ENCODE results near the gene UBA5.
A peak's percentile ranks its signal among the peaks of the same experiment; 100 is the strongest.

UBA5 gene

GRCh38 chr3:132654721-132655120 lies 5.4 kb upstream of the UBA5 start:
- no peak for DNase-seq

DNA sequence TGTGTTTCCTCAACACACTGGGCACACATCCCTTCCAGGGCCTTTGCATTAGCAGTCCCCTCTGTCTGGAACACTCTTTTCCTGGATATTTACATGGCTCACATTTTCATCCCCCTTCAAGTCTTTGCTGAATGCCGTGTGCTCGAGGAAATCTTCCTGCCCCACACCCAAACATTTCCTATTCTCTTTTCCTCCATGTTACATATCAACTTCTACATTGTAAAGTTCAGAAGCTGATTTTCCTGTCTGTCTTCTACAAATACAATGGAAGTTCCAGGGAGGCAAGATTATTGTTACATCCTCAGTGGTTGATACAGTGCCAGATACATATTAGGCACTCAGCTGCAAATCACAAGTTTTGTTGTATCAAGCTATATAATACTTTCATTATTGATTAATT lies 4.7 kb upstream of the UBA5 start:
- no peak for DNase-seq

- DNase-seq, result no peak
Measured at GRCh38 chr3:132657869-132658747, 2.0 kb upstream of the UBA5 start.

DNA sequence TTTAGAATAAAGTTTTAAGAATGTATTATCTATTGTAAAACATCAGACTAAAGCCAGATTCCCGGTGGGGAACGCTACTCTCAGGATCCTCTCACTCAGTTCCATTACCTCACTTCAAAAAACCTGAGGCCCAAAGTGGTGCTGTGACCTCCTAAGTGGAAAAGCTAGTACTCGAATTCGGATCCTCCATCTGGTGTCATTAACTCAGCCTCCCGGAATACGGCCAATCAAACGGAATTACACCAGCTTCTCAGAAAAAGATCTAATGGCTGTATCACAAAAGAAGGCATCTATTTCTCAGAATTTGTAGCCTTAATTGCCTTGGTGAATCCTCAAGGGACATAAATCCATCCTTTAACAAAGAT lies 1.1 kb upstream of the UBA5 start:
- no peak for DNase-seq

DNA sequence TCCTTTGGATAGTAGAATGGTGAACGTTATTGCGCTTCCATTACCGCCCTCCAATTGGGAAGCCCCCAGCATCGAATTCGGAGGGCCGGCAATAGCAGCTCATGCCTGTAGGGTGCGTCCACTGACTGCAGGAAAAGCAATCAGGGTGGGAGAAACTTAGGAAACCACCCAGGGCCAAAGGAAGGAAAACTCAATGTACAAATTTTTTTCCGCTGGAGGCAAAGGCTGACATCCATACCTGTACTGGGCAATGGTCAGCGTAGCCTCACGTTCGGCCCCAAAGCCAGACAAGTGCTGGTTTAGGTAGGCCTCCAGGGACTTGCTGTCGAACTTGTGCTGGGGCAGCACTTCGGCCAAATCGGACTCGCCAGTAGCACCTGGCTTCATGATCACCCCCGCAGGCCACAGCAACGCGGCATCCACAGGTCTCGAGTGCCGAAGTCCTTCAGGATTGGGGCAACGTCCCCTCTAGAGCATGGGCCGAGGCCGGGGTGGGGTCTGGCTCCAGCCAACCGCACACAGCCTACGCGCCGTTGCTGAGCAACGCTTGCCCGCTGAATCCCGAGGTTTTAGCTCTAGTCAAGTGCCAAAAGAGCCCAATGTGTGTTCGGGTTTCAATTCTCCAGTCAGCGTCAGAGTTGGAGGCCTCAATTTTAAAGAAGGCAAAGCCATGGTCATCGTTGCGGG lies 621 bp upstream of the UBA5 start, which contains the start of gene ACAD11:
TSS of gene ACAD11 (minus strand) at position 445 of the 687 bp plus-strand sequence. CDS start at position 387, 58 bp downstream.
- peak; percentile 83 for DNase-seq

DNA sequence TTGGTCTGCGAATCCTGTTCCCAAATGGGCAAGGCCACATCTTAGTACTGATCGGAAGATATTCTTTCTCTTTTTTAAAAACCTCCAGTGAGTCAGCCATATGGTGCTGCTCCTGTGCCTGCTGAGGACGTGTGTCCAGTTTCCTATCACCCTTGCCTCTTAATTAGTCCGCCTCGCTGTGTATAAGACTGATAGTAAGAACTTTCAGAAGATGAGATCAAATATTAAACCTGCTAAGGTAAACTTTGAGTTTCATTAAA lies 612 bp downstream of the UBA5 start:
- no peak for DNase-seq

DNA sequence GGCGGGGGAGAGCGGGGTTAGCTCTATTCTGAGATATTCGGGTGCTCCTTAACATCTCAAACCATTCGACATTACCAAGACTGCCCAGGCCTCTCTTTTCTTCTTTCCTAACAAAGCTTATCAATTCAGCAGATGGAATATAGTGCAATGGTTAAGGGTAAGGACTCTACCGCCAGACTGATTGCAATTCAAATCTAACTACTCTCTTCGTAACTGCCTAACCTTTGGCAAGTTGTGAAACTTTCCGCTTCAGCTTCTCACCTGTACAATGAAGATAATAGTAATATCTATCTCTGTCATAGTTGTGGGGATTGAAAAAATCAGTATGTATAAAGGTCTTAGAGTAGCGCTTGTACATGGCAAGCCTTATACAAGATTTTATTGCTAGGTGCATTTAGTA lies 972 bp downstream of the UBA5 start:
- DNase-seq, result no peak

GRCh38 chr3:132662212-132662611 lies 2.1 kb downstream of the UBA5 start:
- no peak for DNase-seq

- DNase-seq, result no peak
Measured at GRCh38 chr3:132665230-132665745, 5.2 kb downstream of the UBA5 start.

GRCh38 chr3:132669256-132669777 lies 9.2 kb downstream of the UBA5 start:
- DNase-seq, result no peak

DNA sequence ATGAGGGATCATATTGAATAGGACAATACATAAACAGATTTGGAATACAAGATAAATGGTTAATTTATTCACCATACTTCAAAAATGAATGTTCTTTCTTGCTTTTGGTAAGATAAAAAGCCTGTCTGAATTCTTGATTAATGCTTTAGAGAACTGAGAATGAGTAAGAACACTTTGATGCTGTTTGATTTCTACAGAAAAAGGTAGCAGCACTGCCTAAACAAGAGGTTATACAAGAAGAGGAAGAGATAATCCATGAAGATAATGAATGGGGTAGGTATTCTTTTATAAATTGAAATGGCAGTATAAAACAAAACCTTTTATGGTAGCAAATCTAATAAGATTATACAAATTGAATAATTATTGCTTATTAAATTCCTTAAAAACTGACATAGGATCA lies 15.3 kb downstream of the UBA5 start:
- no peak for DNase-seq

- no peak for DNase-seq
Measured at GRCh38 chr3:132679911-132680310, 19.8 kb downstream of the UBA5 start.

DNA sequence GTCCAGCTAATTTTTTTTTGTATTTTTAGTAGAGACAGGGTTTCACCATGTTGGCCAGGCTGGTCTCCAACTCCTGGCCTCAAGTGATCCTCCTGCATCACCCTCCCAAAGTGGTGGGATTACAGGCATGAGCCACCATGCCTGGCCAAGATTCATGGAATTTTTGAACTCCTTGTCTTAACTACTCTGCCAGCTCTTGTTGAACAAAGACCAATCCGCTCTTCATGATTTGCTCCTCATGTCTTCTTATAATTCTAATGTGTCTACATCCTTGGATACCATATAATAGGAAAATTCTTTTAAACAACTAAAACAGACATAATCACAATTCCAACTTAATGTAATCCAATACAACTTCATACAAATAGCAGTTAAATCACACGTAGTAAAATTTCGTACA lies 21.3 kb downstream of the UBA5 start:
- peak; percentile 31 for DNase-seq

- no peak for DNase-seq
Measured at GRCh38 chr3:132682201-132682600, 22.1 kb downstream of the UBA5 start.

DNA sequence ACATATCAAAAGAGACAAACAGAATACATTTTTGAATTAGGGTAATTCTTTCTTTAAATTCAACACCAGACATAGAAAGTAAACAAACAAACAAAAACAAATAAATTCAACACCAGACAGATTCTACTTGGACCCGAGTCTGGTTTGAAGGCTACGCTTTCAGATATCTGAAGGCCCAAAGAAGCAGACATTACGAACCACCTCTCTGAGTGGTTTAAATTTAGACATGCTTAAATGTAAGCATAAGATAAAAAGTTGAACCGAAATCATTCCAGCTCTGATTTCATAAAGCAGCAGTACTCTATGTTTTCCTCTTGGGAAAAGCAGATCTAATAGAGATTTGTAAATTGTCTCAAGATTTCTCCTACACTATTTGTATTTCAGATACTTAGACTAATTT lies 29.9 kb downstream of the UBA5 start:
- no peak for DNase-seq

GRCh38 chr3:132694991-132695390 lies 34.9 kb downstream of the UBA5 start:
- DNase-seq, result no peak

DNA sequence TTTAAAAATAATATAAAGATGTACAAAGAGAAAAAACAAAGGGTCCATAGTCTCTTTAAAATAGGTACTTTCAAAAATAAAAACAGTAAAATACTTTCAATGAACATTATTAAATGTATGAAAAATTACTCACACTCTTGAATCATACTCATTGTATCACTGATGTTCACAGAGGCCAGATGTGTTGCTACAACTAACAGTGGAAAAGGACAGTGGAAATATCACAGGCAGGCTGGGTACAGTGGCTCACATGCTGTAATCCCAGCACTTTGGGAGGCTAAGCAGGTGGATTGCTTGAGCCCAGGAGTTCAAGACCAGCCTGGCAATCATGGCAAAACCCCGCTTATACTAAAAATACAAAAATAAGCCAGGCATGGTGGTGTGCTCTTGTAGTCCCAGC lies 35.3 kb downstream of the UBA5 start:
- no peak for DNase-seq

DNA sequence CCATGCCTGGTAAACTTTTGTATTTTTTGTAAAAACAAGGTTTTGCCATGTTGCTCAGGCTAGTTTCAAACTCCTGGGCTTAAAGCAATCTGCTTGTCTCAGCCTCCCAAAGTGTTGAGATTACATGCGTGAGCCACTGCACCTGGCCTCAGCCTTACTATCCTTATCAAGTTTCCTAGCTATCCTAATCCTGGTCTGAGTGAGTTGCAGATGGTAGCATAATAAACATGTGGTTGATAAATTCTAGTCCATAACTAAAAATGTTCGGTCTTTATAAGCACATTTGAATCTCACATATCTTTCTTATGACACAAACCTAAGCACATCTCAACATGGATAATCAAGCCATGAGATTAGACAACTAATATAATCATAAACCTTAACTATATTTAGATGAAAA lies 43.6 kb downstream of the UBA5 start:
- DNase-seq, result no peak

DNA sequence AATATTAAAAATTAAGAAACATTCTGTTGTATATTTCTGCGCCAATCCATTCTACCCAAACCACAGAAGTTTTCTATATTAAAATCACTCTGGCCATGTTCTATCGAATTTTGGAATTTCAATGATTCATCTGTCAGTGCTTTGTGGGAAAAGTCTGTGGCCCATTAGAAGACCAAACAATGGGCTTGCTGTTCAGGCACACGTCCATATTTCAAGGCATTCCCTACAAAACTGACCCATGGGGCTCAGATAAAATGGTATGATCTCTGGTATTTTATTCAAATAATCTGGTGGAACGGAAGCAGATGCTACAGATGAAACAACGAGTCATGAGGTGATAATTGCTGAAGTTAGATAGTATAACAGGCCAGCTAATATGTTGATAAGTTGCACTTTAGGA lies 49.6 kb downstream of the UBA5 start:
- DNase-seq, result no peak

DNA sequence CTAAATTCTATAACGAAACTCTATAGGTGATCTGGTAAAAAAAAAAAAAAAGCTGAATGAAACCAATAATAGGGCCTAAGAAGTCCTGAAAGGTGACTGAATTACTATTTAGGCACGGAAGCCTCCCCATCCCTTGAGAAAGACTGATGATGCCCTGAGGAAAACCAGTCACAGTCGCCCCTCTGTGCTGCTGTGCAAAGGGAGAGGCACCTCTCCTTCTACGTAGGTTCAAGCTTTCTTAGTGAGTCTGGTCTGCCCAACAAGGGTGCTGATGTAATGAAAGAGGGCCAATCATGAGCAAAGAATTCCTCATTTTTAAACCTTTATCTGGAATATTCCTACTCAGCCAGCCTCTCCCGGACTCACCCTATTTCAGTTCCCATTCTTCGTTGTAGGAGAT lies 50.2 kb downstream of the UBA5 start:
- DNase-seq, result no peak

- DNase-seq, result no peak
Measured at GRCh38 chr3:132713977-132714727, 54.0 kb downstream of the UBA5 start.

DNA sequence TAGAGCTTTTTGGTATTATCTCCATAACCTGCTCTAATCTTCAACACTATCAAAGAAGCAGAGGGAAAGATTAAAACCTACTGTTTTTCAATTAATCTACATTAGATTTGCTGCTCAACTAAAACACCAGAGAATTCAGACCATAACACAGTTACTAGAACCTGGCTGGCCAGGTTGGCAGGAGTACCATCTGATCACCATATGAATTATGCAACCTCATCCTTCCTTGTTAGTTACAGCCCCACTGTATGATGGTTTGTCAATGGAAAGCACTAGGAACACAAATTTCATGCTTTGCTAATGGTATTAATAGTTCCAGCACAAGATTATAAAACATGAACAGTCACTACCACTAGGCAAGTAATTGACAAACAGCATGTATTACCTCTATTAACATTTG lies 56.2 kb downstream of the UBA5 start:
- no peak for DNase-seq

GRCh38 chr3:132720228-132720627 lies 60.1 kb downstream of the UBA5 start:
- DNase-seq, result no peak

Measured in left hindlimb (tissue), 1 donor.